Measurements from ENCODE around the gene HDHD5.
"Not testable (repeated sequence)": the region's sequence is repeated elsewhere in the genome, so short reads cannot be mapped to it uniquely, and the experiment has no call there.

HDHD5 gene

GRCh38 chr22:17159504-17159951 is 451 bp upstream of the HDHD5 start:
- H3K27ac ChIP-seq: peak overlapping the region; percentile 43 to 93 (median 83)
- peak overlapping the region; percentile 62 to 88 (median 73) for H3K4me3 ChIP-seq

GRCh38 chr22:17158176-17158567 is 905 bp downstream of the HDHD5 start:
- Histone ChIP-seq H3K4me3 (peak overlapping the region; percentile 62 to 88 (median 73)), H3K27ac (peak overlapping the region in 19 of 21 experiments; percentile 59 to 93 (median 84))

GRCh38 chr22:17157714-17158113 is 1.4 kb downstream of the HDHD5 start:
- H3K27ac ChIP-seq: no peak overlapping the region
- H3K4me3 ChIP-seq: peak overlapping the region in 2 of 7 experiments; percentile 64 to 73

- Histone ChIP-seq H3K4me3 (no peak overlapping the region), H3K27ac (no peak overlapping the region)
Measured at GRCh38 chr22:17155941-17156340, 3.1 kb downstream of the HDHD5 start.

GRCh38 chr22:17152971-17153370 is 6.1 kb downstream of the HDHD5 start:
- Histone ChIP-seq H3K27ac (no peak overlapping the region), H3K4me3 (no peak overlapping the region)

- H3K27ac ChIP-seq: no peak overlapping the region
Measured at GRCh38 chr22:17152340-17152739, 6.7 kb downstream of the HDHD5 start.

GRCh38 chr22:17149076-17149815 is 9.8 kb downstream of the HDHD5 start:
- H3K4me3 ChIP-seq: no peak overlapping the region
- H3K27ac ChIP-seq: no peak overlapping the region

More at GRCh38 chr22:17152340-17152739, 6.7 kb downstream of the HDHD5 start:
- no peak overlapping the region for H3K4me3 ChIP-seq

GRCh38 chr22:17147458-17147857 is 11.6 kb downstream of the HDHD5 start:
- not testable (repeated sequence) for H3K27ac ChIP-seq, H3K4me3 ChIP-seq

GRCh38 chr22:17145021-17145680 is 13.9 kb downstream of the HDHD5 start:
- Histone ChIP-seq H3K27ac (no peak overlapping the region), H3K4me3 (no peak overlapping the region)

- Histone ChIP-seq H3K27ac (no peak overlapping the region), H3K4me3 (no peak overlapping the region)
Measured at GRCh38 chr22:17143826-17144225, 15.3 kb downstream of the HDHD5 start.

- Histone ChIP-seq H3K4me3 (no peak overlapping the region), H3K27ac (no peak overlapping the region)
Measured at GRCh38 chr22:17143101-17143500, 16.0 kb downstream of the HDHD5 start.

- no peak overlapping the region for H3K4me3 ChIP-seq
- no peak overlapping the region for H3K27ac ChIP-seq
Measured at GRCh38 chr22:17140826-17141766, 18.0 kb downstream of the HDHD5 start.

- Histone ChIP-seq H3K4me3 (no peak overlapping the region), H3K27ac (no peak overlapping the region)
Measured at GRCh38 chr22:17140022-17140421, 19.1 kb downstream of the HDHD5 start.

- no peak overlapping the region for H3K27ac ChIP-seq
- H3K4me3 ChIP-seq: no peak overlapping the region
Measured at GRCh38 chr22:17138513-17138912, 20.6 kb downstream of the HDHD5 start.

- Histone ChIP-seq H3K4me3 (no peak overlapping the region), H3K27ac (no peak overlapping the region)
Measured at GRCh38 chr22:17137861-17138425, 21.1 kb downstream of the HDHD5 start.

- no peak overlapping the region for H3K4me3 ChIP-seq
- no peak overlapping the region for H3K27ac ChIP-seq
Measured at GRCh38 chr22:17137170-17137569, 21.9 kb downstream of the HDHD5 start.

GRCh38 chr22:17135153-17135760 is 23.8 kb downstream of the HDHD5 start:
- H3K27ac ChIP-seq: no peak overlapping the region
- no peak overlapping the region for H3K4me3 ChIP-seq

- H3K27ac ChIP-seq: no peak overlapping the region
Measured at GRCh38 chr22:17133137-17133536, 25.9 kb downstream of the HDHD5 start.

GRCh38 chr22:17132112-17132511 is 27.0 kb downstream of the HDHD5 start:
- no peak overlapping the region for H3K4me3 ChIP-seq
- no peak overlapping the region for H3K27ac ChIP-seq

More at GRCh38 chr22:17133137-17133536, 25.9 kb downstream of the HDHD5 start:
- H3K4me3 ChIP-seq: no peak overlapping the region
